Measurements from ENCODE around the gene C1QTNF3. TPM values are rescaled to one million over a fixed set of nuclear protein-coding genes. Genes with fewer than 3 reads are reported as not detected.

C1QTNF3 gene, protein sequence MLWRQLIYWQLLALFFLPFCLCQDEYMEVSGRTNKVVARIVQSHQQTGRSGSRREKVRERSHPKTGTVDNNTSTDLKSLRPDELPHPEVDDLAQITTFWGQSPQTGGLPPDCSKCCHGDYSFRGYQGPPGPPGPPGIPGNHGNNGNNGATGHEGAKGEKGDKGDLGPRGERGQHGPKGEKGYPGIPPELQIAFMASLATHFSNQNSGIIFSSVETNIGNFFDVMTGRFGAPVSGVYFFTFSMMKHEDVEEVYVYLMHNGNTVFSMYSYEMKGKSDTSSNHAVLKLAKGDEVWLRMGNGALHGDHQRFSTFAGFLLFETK
- 1 to 10 TPM; 3.7 to 4.3 TPM for total RNA-seq

DNA sequence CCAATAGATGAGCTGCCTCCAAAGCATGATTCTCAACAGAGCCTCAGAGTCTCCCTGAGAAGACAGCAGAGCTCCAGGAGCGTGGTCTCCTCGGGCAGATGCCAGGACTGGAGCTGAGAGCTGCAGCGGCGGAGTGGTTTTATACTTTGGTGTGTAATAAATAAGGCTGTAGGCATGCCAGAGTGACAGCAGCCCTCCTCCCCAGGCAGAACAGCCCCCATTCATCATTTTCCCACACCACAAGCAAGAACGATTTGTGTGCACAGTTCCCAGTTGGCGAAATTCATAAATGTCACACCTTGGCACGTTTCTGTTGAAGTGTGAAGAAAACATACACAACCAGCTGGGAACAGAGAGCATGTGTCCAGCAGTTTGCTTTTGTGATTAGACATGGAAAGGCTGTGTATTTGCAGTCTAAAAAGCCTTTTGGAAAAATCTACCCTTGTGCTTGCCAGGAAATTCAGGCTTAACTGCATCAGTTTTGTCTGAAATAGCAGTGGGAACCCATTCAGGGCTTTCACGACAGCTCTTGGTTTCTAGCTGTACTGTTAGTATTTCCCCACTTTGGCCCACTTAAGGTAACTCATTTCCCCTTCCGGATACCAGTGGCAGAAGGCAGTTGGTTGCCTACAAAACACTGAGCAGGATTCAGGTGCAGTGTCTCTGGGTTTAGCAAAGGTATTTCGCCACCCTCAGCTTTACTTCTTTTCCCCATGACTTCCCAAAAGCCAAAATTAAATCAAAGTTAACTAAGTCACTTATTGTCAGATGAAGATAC, at the start of gene C1QTNF3:
Gene C1QTNF3, minus strand, starts transcription at position 115 of the 778 bp plus-strand sequence. Its CDS starts 88 bp downstream, at position 27.

DNA sequence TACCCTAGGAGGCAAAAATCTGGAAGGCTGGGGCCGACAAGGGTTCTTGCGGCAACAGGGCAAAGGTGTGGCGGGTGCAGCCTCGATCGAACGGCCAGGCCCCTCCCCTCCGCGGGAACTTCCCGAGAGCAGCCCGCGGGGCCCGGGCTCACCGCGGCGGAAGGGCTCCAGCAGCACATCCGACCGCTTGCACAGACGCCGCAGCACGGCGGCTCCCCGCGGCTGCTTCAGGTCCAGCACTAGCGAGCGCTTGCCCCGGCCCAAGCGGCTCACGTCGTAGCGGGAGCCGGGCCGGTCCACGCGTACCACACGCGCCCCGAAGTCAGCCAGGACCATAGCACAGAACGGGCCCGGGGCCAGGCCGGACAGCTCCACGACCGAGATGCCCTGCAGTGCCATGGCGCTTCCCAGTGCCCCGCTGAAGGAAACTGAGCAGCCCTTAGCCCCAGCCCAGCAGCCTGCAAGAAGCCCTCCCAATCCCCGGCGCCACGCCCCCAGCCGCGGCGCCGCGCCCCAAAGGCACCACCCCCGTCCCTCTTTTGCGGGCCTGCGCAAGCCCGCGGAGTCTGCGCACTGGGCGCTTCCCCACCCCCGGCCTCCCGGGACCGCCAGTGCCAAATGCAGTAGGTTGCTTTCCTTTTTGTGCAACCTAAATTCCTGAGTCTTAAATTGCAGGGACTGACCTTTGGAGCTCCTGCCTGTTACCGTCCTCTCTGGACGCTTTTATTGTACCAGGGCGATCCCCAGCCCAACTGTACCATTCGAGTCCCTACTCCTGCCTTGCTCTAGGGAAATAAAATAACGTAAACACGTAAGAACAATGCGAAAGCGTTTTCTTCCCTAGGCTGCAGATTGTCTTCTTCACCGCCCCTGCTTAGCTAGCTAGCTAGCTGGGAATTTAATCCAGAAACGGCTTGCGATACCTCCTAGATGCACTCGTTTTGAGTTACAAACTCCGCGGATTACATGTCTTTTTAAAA, 35.1 kb downstream of the C1QTNF3 start, which contains the start of gene AMACR:
Gene AMACR, minus strand, starts transcription at position 430 of the 980 bp plus-strand sequence. Its CDS starts 31 bp downstream, at position 399.

DNA sequence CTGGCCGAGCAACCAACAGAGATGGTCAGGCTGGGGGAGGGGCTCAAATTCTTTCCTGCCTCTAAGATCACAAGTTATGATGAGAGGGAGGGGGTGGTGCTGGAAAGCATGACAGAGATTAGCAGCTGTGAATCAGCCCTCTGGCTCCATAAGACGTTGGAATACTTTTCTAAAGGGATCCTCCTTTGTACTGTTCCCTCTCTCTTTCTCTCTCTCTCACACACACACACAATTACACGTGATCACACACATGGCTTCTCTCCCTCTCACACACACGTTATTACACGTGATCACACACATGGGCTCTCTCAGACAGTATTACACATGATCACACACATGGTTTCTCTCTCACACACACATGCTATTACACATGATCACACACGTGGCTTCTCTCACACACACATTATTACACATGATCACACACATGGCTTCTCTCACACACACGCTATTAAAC, 58.3 kb downstream of the C1QTNF3 start, which contains the start of gene SLC45A2:
Gene SLC45A2, minus strand, starts transcription at position 23 of the 454 bp plus-strand sequence. CDS start 110 bp downstream, outside the sequence.

Other genes starting within 250 kb of the C1QTNF3 start
- not detected for gene ADAMTS12, start 151.2 kb downstream of the C1QTNF3 start, total RNA-seq
- not detected for gene RXFP3, start 106.8 kb downstream of the C1QTNF3 start, total RNA-seq
- not detected for gene SLC45A2, start 58.5 kb downstream of the C1QTNF3 start, total RNA-seq
- gene AMACR, start 35.2 kb downstream of the C1QTNF3 start, total RNA-seq, result 1 to 10 TPM; 6.0 to 6.7 TPM